HL-60/S4 (cell line): ENCODE data around the gene MYH7B.

Source experiments
- in situ Hi-C: fragments of 300-500 bp; cut with MboI; formaldehyde crosslinking; loops from 2 replicates; pipeline ENCODE4 v1.14.3; 2022; ENCODE audit warnings: low sequenced_read_pairs

Gene MYH7B

GRCh38 chr20:34989118-34989517, 33.5 kb downstream of the MYH7B start:
- in situ Hi-C loops: no loop called here

GRCh38 chr20:34989670-34990069, 34.0 kb downstream of the MYH7B start:
- in situ Hi-C loops: no loop called here

GRCh38 chr20:34990231-34990630, 34.6 kb downstream of the MYH7B start:
- in situ Hi-C loops: no loop called here

- in situ Hi-C loops: no loop called here
Measured at GRCh38 chr20:34990661-34991214, 35.1 kb downstream of the MYH7B start.

GRCh38 chr20:34992751-34993417, 37.2 kb downstream of the MYH7B start:
- in situ Hi-C loops: no loop called here

- in situ Hi-C loops: no loop called here
Measured at GRCh38 chr20:34993941-34994508, 38.4 kb downstream of the MYH7B start.

- in situ Hi-C loops: no loop called here
Measured at GRCh38 chr20:34994509-34995131, 39.0 kb downstream of the MYH7B start.

- in situ Hi-C loops: no loop called here
Measured at GRCh38 chr20:34995192-34995591, 39.5 kb downstream of the MYH7B start.

- in situ Hi-C loops: no loop called here
Measured at GRCh38 chr20:34995696-34996095, 40.0 kb downstream of the MYH7B start.

GRCh38 chr20:34996243-34997028, 40.8 kb downstream of the MYH7B start:
- in situ Hi-C loops: no loop called here

GRCh38 chr20:34997131-34997561, 41.5 kb downstream of the MYH7B start:
- in situ Hi-C loops: no loop called here

GRCh38 chr20:34997774-34998173, 42.1 kb downstream of the MYH7B start:
- in situ Hi-C loops: no loop called here

GRCh38 chr20:34998331-34998950, 42.8 kb downstream of the MYH7B start:
- in situ Hi-C loops: no loop called here

- in situ Hi-C loops: no loop called here
Measured at GRCh38 chr20:34999021-34999451, 43.4 kb downstream of the MYH7B start.

- in situ Hi-C loops: no loop called here
Measured at GRCh38 chr20:34999782-35000181, 44.1 kb downstream of the MYH7B start.

- in situ Hi-C loops: no loop called here
Measured at GRCh38 chr20:35000311-35000921, 44.7 kb downstream of the MYH7B start.

- in situ Hi-C loops: no loop called here
Measured at GRCh38 chr20:35000922-35001595, 45.4 kb downstream of the MYH7B start.

- in situ Hi-C loops: no loop called here
Measured at GRCh38 chr20:35001596-35002362, 46.1 kb downstream of the MYH7B start.
